HG03095 (cell line): ENCODE data around the gene IL6.
"Not testable (repeated sequence)": the region's sequence is repeated elsewhere in the genome, so short reads cannot be mapped to it uniquely, and the experiment has no call there.

Experiments used
- ATAC-seq: cut with Tn5 transposase; IDR thresholded peaks from one replicate; pipeline ENCODE4 v1.9.1; 2021; ENCODE audit warnings: moderate library complexity; ENCODE audit not compliant: unreplicated experiment

The IL6 gene

DNA sequence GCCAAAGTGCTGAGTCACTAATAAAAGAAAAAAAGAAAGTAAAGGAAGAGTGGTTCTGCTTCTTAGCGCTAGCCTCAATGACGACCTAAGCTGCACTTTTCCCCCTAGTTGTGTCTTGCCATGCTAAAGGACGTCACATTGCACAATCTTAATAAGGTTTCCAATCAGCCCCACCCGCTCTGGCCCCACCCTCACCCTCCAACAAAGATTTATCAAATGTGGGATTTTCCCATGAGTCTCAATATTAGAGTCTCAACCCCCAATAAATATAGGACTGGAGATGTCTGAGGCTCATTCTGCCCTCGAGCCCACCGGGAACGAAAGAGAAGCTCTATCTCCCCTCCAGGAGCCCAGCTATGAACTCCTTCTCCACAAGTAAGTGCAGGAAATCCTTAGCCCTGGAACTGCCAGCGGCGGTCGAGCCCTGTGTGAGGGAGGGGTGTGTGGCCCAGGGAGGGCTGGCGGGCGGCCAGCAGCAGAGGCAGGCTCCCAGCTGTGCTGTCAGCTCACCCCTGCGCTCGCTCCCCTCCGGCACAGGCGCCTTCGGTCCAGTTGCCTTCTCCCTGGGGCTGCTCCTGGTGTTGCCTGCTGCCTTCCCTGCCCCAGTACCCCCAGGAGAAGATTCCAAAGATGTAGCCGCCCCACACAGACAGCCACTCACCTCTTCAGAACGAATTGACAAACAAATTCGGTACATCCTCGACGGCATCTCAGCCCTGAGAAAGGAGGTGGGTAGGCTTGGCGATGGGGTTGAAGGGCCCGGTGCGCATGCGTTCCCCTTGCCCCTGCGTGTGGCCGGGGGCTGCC lies at the start of gene IL6:
Gene IL6, plus strand, starts transcription at position 294 of the 807 bp plus-strand sequence. Its CDS starts 63 bp downstream, at position 357.
- ATAC-seq = no peak

DNA sequence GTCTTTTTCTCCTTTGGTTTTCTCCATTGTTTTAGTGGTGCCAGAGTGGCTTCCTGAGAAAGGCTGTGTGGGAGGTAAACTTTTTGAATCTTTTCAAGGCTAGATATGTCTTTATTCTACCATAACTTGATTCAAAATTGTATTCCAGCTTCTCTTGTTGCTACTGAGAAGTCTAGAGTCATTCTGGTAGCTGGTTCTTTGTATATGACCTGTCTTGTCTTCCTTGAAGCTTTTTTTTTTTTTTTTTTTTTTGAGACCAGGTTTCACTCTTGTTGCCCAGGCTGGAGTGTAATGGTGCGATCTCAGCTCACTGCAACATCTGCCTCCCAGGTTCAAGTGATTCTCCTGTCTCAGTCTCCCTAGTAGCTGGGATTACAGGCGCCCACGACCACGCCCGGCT lies 49.7 kb upstream of the IL6 start:
- ATAC-seq = not testable (repeated sequence)

DNA sequence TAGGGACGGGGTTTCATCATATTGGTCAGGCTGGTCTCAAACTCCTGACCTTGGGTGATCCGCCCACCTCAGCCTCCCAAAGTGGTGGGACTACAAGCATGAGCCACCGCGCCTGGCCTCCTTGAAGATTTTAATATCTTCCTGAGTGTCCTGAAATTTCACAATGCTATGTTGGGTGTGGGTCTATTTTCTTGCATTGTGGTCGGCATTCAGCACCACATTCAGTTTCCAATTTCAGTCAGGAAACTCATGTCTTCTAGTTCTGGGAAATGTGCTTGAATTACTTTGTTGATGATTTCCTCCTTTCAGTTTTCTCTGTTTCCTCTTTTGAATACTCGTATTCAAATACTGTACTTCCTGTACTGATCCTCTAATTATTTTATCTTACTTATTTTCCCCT lies 49.3 kb upstream of the IL6 start:
- ATAC-seq = no peak

DNA sequence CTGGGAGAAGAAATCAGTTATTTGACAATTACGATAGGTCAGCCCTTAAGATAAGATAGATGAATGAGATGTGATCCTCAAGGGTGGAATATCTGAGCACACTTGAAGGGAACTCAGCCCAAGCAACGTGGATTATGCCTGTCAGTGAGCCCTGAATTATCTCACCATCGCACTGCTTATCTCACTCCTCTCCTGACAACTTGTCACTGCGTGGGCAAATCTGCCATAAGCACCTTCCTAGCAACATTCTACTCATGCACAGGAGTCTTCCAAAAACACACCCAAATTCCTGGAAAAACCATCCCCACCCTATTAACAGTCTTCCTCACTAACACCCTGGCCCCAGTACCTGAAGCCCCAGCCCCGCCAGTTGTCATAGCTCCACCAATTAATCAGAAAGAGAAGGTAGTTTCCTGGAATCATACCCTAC lies 46.5 kb upstream of the IL6 start:
- ATAC-seq = no peak

DNA sequence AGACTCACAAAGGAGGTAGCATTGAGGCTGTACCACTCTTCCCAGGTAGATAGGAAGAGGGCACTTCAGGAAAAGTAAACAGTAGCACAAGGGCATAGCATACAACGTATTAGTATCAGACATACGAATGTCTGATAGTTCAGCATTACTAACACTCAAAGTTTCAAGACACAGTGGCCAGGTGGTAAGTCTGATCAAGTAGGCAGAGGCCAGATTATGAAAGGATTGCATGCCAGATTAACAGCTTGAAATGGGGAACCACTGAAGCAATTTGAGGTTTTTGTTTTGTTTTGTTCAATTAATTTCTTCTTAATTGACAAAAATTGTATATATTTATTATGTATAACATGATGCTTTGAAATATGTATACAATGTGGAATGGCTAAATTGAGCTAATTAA lies 45.7 kb upstream of the IL6 start:
- no peak for ATAC-seq

DNA sequence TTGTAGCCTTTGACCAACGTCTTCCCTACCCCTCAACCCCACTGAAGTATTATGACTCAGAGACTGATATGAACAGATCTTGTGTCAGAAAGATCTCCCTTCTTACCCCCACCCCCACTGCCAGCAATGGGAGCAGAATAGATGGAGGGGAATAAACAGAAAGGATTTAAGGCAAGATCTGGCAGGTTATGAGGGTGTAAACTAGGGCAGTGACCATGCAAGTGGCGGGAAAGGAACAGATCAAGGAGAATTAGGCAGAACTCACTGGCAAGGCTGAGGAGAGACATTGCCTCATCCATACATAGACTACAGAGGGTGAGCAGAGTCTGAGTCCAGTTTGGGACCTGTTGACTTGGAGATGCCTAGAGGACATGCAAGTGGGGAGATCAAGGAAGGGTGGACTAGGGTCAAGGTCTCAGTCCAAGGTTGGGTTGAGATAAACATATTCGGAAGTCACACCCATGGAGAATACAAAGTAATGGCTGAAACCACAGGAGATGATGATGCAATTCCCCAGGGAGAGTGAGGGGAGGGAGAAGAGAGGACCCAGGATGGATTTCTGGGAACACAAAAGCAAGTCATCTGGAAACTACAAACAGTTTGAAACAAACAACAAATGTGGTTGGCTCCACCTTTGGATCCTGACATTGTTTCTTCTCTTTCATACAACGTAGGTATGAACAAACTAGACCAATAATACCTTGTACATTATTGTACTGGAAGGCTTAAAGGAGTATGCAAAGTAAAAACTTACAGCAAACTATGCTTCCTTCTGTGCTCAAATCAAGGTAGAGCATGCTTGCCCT lies 44.9 kb upstream of the IL6 start:
- no peak for ATAC-seq

DNA sequence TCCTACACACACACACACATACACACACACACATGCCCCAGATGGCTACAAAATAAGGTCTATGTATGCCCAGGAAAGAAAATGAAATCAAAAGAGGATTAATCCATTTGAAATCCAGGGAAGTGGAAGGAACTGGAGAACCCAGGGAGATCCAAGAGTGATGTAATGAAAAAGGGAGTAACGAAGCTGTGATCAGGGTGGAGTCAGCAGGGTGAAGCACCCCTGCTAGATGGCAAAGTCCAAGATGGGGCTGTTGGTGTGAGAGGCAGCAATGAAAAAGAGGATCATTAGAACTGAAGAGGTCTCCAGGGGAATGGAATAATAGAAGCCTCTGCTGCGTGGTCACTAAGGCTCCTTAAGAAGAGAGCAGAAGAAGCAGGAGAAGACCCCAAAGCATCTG lies 43.6 kb upstream of the IL6 start:
- ATAC-seq = no peak

DNA sequence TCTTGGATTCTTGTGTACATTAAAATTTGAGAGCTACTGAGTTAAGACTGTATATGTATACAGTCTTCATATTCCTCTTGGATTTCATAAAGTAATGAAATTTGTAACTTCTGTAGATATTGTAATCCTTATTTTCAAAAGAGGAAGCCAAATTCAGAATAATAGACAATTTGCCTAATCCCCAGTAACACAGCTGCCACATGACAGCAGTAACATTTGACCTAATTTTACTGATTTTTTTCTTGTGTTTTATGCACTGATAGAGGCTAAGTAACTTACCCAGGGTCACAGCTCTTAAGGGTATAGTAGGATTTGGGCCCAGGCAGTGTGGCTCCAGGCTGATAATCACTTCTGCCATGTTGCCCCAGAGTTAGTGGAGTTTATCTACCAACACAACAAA lies 40.4 kb upstream of the IL6 start:
- ATAC-seq = no peak

DNA sequence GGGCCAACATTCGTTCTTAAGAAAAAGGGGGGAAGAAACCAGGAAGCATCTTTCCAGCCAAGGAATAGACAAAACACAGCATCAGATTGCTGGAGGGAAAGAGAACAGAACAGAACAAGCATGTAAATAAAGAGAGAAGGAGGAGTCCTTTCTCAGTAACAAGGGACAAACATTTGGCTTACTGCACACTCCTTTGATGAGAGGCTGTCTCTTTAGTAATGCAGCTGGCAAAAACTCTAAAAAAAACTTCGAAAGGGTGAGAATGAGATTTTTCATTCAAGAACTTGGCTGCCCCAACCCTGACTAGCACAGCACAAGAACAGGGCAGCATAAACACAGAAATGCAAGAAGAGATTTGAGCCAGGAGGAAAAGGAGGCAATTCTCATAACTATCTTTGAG lies 38.9 kb upstream of the IL6 start:
- no peak for ATAC-seq

DNA sequence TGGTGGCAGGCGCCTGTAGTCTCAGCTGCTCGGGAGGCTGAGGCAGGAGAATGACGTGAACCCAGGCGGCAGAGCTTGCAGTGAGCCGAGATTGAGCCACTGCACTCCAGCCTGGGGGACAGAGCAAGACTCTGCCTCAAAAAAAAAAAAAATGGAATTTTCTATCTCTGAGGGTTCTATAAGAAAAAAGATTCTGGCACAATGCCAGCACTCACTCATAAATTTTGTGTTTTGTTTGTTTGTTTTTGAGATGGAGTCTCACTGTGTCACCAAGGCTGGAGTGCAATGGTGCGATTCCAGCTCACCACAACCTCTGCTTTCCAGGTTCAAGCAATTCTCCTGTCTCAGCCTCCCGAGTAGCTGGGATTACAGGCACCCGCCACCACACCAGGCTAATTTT lies 38.1 kb upstream of the IL6 start:
- not testable (repeated sequence) for ATAC-seq

DNA sequence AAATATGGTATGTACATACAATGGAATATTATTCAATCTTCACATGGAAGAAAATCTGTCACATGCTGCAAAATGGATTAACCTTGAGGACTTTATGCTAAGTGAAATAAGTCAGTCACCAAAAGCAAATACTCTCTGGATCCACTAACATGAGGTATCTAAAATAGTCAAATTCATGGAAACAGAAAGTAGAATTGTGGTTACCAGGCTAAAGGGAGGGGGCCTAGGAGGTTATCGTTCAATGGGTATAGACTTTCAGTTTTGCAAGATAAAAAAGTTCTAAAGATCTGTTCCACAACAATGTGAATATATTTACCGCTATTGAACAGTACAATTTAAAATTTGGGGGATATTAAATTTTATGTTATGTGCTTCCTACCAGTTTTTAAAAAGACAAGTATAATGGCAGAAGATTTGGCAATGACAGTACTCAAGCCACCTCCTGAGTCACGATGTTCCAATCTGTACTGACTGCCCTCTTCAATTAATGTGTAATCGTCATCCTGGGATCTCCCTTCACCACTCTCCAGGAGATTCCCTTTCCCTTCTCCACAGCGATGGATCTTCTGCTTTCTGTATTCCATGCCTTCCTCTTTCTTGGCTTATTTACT lies 32.3 kb upstream of the IL6 start:
- no peak for ATAC-seq

DNA sequence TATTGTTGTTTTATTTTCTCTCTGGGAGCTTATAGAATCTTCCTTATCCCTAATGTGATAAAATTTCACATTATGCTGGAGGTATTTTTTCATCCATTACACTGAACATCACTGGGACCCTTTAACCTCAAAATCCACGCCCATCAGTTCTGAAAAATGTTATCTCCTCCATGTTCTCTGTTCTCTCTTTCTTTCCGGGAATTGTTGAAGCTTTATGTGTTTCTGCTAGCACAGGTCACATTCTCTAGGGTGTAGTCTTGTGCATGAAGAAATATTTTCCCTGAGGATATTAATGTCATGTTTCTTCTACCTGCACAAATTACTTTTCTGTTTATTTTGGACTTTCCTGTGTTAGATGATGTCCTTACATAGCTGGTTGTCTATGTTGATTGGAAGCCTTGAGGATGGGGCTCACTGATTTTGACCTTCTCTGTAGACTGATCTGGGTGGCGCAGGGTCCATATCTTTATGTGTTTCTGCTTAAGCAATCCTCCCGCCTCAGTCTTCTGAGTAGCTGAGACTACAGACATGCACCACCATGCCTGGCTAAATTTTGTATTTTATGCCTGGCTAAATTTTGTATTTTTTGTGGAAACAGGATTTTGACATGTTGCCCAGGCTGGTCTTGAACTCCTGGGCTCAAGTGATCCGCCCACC lies 31.4 kb upstream of the IL6 start:
- no peak for ATAC-seq

DNA sequence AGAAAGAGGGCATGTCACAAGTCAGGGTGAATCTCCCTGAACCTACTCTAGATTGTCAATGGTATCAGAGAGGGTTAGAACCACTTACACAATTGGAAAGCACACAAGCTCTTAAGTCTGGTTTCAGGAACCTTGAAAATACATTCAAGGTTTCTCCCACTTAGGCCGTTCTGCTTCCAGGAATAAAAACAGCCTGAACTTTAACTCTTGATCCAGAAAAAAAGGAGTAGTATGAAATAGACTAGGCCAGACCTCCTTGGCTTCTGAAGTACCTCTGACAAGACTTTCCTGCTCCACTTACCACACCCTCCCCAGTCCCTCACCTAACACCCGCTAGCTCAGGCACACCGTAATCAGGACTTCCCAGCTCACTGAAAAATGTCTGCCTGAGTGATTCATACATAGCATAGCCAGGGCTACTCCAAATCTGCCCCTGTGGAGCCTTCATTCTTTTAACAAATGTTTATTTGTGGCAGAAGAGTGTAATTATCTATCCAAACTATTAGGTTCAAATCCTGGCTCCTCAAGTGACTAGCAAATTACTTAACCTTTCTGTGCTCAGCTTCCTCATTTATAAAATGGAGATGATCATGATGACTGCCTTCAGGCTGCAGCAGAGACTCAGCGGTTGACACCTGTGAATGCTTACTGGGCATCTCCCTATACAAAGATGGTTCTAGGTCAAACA lies 30.3 kb upstream of the IL6 start:
- ATAC-seq = no peak

DNA sequence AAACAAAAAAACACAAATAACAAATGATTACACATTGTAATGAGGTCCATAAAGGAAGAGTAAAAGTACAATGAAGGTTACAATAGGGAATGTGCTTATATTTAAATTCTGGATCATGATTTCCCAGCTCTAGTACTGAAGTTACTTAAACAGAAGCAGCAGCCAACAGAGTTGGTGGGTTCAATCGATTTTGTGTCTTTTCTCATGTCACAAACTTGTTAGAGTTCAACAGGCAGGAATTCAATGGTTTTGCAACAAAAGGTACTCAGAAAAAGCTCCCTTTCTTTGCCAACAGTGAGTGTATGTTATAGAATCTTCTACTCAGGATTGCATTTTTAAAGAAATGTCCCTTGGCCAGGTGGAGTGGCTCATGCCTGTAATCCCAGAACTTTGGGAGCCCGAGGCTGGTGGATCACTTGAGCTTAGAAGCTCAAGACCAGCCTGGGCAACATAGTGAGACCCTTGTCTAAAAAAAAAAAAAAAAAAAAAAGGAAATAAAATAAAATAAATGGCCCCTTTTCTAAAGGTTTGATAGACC lies 29.6 kb upstream of the IL6 start:
- no peak for ATAC-seq

DNA sequence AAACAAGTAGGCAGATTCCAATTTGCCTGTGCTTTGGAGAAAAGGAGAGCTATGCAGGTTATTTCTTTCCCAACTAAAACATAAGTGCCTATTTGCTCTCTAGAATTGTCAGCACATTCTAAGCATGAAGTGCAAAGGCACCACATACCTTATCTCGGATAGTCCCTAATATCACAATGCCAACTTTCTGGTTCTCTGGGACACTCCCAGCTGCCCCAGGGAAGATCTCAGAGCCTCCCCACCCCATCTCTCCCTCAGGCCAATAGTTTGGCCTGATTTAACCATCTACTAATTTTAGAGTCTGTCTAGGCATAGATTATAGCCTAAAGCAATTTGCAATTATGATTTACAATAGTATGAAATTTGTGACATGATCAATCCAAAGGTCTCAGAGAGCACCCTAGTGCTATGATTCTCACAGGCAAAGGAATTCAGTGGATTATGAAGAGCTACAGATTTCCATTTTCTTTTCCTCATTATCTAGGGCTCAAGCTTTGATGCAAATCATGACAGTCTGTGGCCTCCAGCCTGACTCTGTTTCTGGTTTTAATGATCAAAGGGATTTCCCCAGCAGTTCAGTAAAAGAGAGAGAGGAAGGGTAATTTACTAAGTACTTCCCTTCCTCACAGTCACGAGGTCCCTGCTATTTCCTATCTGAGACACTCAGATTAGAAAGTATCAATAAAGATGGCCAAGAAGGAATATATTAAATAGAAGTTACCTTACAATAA lies 29.0 kb upstream of the IL6 start:
- ATAC-seq = peak; percentile 81

DNA sequence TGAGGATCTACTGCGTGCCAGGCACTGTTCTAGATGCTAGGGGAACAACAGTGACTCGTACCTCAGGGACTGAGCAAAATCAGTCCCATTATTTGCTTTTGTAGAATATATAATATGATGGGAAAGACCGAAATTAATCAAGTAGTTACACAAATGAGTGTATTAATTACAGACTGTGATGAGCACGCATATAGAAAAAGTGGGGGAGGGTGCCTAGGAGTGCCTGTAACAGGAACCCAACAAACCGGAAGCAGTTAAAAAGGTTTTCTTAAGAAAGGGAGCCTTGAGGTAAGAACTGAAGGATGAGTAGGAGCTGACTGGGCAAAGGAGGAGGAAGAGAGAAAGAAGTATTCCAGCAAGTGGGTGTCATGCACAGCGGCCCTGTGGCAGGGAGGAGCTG lies 28.2 kb upstream of the IL6 start:
- ATAC-seq = no peak

DNA sequence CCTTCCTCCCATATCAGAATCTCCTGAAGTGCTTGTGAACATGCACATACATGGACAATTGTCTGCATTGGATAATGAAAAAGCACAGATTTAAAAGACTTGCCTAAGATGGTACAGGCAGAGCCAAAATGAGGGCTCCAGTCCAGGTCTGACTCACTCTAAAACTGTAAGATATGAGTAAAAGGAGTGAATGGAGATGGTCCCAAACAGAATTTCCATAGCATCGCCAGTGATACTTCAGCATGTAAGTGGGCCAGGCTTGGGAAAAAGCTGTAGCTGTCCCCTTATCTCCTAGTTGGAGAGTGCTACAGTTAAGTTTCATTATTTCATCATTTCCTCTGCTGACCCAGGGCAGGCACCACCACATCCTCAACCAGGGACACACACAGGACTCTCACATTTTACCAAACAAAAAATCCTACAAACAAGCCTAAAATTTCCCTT lies 26.4 kb upstream of the IL6 start:
- no peak for ATAC-seq

DNA sequence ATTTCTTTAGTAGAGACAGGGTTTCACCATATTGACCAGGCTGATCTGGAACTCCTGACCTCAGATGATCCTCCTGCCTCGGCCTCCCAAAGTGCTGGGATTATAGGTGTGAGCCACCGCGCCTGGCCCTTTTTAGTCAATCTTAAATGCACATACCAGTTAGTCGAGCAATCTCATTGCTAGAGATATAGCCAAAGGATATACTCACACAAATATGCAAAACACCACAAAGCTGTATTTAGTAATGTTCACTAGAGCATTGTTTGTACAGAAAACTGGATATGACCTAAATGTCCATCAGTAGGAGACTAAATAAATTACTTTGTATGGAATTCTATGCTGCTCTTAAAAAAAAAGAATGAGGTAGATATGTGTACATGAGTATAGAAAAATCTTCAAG lies 24.5 kb upstream of the IL6 start:
- no peak for ATAC-seq

DNA sequence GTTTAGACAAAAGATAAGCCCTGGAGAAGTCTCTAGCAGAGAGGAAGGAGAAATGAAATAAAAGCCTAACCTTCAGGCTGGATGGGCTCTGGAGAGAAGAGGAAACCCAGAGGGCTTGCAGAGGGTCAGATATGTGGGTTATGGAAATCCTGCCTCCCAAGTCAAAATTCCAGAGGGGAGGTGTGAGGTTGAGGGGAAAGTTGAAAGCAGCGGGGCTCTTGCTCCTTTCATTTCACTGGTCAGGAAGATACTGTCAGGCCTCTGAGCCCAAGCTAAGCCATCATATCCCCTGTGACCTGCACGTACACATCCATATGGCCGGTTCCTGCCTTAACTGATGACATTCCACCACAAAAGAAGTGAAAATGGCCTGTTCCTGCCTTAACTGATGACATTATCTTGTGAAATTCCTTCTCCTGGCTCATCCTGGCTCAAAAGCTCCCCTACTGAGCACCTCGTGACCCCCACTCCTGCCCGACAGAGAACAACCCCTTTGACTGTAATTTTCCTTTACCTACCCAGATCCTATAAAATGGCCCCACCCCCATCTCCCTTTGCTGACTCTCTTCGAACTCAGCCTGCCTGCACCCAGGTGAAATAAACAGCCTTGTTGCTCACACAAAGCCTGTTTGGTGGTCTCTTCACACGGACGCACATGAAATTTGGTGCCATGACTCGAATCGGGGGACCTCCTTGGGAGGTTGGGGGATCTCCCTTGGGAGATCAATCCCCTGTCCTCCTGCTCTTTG lies 23.7 kb upstream of the IL6 start:
- ATAC-seq = not testable (repeated sequence)
